Astrocyte of the spinal cord (primary cell): Measurements from ENCODE around the gene ULK4.

Experiments
- DNase-seq: peaks from one replicate; pipeline ENCODE4 v3.0.0; 2011; ENCODE audit warnings: low read depth, low spot score
- H3K4me3 ChIP-seq: 2 replicates; pipeline ENCODE4 v1.5.1; 2011; ENCODE audit warnings: low read depth, mild to moderate bottlenecking, low read length, moderate library complexity
- in situ Hi-C: cut with HindIII; loops from 2 replicates; pipeline ENCODE4 v1.10.0; 2017; ENCODE audit warnings: low sequenced_read_pairs
- TF ChIP-seq, protein P1 (sequence below): IDR thresholded peaks from 2 replicates; pipeline ENCODE4 v1.5.1; 2012; ENCODE audit warnings: low read depth, mild to moderate bottlenecking, low read length, inconsistent platforms

The ULK4 gene

DNA sequence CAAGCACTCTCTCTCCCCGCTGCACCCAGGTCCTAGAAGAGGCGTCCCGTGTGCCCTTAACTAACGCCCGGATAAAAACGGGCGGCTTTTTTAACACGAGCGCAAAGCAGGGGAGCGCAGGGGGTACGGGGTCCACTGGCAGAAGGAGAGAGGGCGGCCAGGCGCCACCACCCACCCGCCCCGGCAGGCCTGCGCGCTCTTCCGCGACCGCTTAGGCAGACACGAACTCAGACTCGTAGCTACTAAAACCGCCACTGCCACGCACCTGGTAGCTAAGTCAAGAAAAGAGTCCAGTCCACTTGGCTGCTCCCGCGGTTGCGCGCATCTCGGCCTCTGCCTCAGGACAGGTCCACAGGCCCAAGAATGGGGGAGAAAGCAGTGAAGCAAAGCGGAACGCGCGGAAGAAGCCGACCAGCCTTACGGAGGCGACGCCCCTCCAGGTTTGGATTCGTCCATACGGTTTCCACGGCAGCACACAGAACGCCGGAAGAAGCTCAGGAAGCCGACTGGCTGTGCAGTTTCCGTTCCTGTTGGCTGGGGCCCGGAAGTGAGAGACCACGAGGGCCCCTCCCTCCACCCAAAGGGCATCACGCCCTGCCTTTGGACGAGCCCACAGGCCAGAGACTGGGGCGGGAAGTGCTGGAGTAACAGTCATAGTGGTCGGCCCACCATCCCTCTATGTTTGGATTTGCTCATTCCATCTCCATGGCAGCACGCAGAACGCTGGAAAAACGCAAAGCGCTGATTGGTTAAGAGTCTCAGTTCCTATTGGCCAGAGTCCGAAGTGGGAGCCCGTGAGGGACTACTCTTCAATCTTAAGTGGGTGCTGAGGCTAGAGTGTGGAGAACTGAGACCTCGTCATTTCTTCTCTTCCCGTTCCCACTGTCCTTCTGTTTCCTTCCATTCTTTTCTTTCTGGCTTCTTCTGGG lies at the start of gene ULK4:
Gene ULK4 (minus strand): TSS at position 353 of the 929 bp plus-strand sequence. CDS start 7,344 bp downstream, outside the sequence.
- in situ Hi-C loops = no loop called here
- TF ChIP-seq, protein P1, sequence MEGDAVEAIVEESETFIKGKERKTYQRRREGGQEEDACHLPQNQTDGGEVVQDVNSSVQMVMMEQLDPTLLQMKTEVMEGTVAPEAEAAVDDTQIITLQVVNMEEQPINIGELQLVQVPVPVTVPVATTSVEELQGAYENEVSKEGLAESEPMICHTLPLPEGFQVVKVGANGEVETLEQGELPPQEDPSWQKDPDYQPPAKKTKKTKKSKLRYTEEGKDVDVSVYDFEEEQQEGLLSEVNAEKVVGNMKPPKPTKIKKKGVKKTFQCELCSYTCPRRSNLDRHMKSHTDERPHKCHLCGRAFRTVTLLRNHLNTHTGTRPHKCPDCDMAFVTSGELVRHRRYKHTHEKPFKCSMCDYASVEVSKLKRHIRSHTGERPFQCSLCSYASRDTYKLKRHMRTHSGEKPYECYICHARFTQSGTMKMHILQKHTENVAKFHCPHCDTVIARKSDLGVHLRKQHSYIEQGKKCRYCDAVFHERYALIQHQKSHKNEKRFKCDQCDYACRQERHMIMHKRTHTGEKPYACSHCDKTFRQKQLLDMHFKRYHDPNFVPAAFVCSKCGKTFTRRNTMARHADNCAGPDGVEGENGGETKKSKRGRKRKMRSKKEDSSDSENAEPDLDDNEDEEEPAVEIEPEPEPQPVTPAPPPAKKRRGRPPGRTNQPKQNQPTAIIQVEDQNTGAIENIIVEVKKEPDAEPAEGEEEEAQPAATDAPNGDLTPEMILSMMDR = no peak
- H3K4me3 ChIP-seq = peak within 1 kb of the TSS; percentile 95
- peak; percentile 100 for DNase-seq

- DNase-seq = no peak
- TF ChIP-seq, protein P1 = no peak
- in situ Hi-C loops = no loop called here
- no peak overlapping the region for H3K4me3 ChIP-seq
These were observed 48.6 kb upstream of the ULK4 start for GRCh38 chr3:42010530-42010929.

GRCh38 chr3:42009456-42009855 lies 47.6 kb upstream of the ULK4 start:
- in situ Hi-C loops = no loop called here
- no peak for DNase-seq
- TF ChIP-seq, protein P1 = no peak
- no peak overlapping the region for H3K4me3 ChIP-seq

DNA sequence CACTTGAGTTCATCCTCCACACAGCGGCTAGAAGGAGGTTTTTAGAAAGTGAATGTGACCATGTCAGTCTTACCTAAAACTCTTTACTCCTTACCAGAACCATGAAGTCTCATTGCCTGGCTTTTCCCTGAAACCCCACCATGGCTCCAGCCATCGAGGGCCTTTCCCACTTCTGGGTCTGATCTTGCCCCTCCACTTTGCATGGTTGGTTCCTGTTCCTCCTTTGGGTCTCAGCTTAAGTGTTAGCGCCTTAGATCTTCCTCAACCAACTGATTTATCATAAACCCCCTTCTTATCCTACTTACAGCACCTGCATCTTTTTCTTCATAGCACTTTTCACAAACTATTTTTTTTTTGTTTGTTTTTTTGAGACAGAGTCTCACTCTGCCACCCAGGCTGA lies 45.9 kb upstream of the ULK4 start:
- TF ChIP-seq, protein P1 = no peak
- H3K4me3 ChIP-seq = no peak overlapping the region
- no peak for DNase-seq
- in situ Hi-C loops = no loop called here

DNA sequence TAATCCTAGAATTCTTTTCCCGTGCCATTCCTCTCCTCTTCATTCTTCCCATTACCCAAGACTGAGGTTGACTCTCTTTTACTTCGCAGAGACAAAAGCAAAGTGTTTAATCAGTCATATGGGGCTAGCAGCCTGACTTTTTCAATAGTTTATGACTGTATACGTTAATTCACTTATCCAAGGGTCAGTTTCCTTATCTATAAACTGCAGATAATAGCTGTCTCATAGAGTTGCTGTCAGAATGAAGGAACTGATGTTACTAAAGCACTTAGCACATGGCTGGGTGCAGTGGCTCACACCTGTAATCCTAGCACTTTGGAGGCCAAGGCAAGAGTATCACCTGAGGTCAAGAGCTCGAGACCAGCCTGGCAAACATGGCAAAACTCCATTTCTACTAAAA lies 43.5 kb upstream of the ULK4 start:
- DNase-seq = no peak
- in situ Hi-C loops = no loop called here
- H3K4me3 ChIP-seq = no peak overlapping the region
- TF ChIP-seq, protein P1 = no peak

GRCh38 chr3:42002790-42003189 lies 40.9 kb upstream of the ULK4 start:
- DNase-seq = no peak
- in situ Hi-C loops = no loop called here
- H3K4me3 ChIP-seq = no peak overlapping the region
- TF ChIP-seq, protein P1 = no peak
